Bronchial epithelial cell (primary cell): ENCODE measurements around the gene CHD9. TPM values are rescaled to one million over a fixed set of nuclear protein-coding genes. Genes with fewer than 3 reads are reported as not detected.

Experiments used
- DNase-seq: peaks from one replicate; pipeline ENCODE4 v3.0.0-alpha.2; 2010; ENCODE audit warnings: low read depth
- FAIRE-seq: peaks from 2 replicates; lab custom pipeline; 2011; peaks lifted over from hg19 to GRCh38; lab: Jason Lieb, UNC
- H3K27me3 ChIP-seq: 2 replicates; pipeline ENCODE4 v1.5.1; 2011; ENCODE audit warnings: low read length; ENCODE audit not compliant: control insufficient read depth, insufficient read depth
- H3K36me3 ChIP-seq: 2 replicates; pipeline ENCODE4 v1.5.1; 2011; ENCODE audit warnings: low read length; ENCODE audit not compliant: control insufficient read depth, insufficient read depth
- H3K4me3 ChIP-seq: 2 replicates; pipeline ENCODE4 v1.5.1; 2011; ENCODE audit warnings: mild to moderate bottlenecking, low read depth, low read length, control low read depth
- total RNA-seq: library from RNA; depleted of rRNA; stranded (reverse); fragments of >200 nt; gene quantifications from 2 replicates; pipeline ENCODE4 v1.2.1, GENCODE V29; 2014
- TF ChIP-seq, protein P1 (sequence below): IDR thresholded peaks from 2 replicates; pipeline ENCODE4 v1.5.1; 2011; ENCODE audit warnings: mild to moderate bottlenecking, moderate library complexity, low read length, control low read depth, inconsistent platforms; ENCODE audit not compliant: insufficient read depth, severe bottlenecking

The CHD9 gene
- total RNA-seq, 1 donor from 2014 or later: 35.3 TPM

DNA sequence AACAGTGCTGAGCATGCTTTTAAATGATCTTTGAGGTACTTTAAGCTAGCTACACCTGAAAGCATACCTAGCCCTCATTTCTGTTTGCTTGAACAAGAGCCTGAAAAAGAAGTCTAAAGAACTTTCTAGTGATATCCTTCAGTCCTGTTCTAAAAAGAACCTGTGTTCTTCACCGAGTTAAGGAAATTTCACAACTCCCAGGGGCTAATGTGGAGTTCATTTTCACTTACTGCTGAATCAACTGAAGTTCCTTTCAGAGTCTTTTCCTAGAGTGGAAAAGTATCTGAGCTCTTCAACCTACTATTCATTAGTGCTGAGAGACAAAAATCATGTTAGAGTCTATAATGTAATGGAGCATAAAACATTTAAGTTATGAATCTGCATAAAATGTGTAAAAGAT, 66.9 kb downstream of the CHD9 start:
- TF ChIP-seq, protein P1, sequence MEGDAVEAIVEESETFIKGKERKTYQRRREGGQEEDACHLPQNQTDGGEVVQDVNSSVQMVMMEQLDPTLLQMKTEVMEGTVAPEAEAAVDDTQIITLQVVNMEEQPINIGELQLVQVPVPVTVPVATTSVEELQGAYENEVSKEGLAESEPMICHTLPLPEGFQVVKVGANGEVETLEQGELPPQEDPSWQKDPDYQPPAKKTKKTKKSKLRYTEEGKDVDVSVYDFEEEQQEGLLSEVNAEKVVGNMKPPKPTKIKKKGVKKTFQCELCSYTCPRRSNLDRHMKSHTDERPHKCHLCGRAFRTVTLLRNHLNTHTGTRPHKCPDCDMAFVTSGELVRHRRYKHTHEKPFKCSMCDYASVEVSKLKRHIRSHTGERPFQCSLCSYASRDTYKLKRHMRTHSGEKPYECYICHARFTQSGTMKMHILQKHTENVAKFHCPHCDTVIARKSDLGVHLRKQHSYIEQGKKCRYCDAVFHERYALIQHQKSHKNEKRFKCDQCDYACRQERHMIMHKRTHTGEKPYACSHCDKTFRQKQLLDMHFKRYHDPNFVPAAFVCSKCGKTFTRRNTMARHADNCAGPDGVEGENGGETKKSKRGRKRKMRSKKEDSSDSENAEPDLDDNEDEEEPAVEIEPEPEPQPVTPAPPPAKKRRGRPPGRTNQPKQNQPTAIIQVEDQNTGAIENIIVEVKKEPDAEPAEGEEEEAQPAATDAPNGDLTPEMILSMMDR: no peak
- FAIRE-seq: no peak

DNA sequence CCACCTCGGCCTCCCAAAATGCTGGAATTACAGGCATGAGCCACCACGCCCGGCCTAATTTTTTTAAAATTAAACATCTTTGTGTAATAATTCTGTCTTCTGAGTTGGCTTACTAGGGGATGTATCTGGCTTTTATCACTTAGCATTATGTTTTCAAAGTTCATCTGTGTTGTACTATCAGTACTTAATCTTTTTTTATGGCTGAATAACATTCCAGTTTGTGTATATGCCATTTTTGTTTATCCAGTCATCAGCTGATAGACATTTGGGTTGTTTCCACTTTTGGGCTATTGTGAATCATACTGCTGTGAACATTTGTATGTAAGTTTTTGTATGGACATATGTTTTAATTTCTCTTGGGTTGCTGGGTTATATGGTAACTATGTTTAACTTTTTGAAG, 69.0 kb downstream of the CHD9 start:
- Histone ChIP-seq H3K36me3 (no peaks in the 10 kb centered on the region), H3K4me3 (no peak overlapping the region), H3K27me3 (no peaks in the 10 kb centered on the region)
- TF ChIP-seq, protein P1: no peak
- FAIRE-seq: no peak
- no peak for DNase-seq

More for the DNA sequence above, 66.9 kb downstream of the CHD9 start:
- DNase-seq: no peak
- Histone ChIP-seq H3K4me3 (no peak overlapping the region), H3K27me3 (no peaks in the 10 kb centered on the region), H3K36me3 (no peaks in the 10 kb centered on the region)

DNA sequence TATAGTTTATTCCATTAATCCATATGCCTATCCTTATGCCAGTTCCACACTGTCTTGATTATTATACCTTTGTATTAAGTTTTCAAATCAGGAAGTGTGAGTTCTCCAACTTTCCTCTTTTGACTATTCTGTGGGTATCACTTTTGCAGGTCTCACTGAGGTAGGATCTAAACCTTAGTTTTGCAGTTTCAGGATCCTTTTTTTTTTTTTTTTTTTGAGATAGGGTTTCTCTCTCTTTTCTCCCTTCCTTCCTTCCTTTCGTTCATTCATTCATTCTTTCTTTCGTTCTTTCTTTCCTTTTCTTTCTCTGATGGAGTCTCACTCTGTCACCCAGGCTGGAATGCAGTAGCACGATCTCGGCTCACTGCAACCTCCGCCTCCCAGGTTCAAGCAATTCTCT, 71.6 kb downstream of the CHD9 start:
- no peak for DNase-seq
- Histone ChIP-seq H3K27me3 (no peaks in the 10 kb centered on the region), H3K36me3 (no peaks in the 10 kb centered on the region), H3K4me3 (no peak overlapping the region)
- TF ChIP-seq, protein P1: no peak
- FAIRE-seq: no peak

DNA sequence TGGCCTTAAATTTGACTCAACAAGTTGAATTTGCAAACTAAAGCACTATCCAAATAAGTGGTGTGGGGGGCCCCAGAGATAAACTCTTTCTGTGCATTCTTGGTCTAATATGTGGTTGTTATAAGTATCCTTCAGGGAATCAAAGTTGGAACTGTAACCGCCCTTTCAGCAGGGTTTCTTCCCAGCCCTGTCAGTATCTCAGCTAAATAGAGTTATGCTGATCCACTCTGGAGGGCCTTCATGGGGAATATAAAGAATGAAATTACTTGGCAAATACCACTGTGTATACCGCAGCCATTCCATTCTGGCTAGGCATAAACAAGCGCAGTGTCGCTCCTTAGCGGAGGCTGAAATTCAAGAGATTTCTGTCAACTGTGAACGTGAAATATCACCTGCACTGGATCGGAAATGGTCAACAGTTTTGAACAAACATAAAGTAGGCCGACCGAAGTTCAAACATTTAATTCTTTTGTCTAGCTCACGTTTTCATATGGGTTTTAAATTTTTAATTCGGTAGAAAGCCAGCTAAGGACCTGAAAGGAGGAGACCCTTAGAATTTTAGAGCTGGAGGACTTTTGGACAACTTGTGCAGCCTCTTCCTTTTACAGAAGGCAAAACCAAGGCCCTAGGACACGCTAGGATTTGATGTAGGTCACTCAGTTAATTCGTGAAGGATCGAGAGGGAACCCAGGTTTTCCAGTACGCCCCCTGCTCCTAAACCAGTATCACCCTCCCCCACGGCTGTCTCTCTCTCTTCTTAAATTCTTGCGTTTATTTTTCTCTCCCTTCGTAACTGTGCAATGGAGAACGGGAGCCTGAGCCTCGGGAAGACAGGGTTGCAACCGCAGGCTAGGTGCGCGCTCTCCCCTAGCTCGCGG, 74.7 kb downstream of the CHD9 start:
- no peak for FAIRE-seq

DNA sequence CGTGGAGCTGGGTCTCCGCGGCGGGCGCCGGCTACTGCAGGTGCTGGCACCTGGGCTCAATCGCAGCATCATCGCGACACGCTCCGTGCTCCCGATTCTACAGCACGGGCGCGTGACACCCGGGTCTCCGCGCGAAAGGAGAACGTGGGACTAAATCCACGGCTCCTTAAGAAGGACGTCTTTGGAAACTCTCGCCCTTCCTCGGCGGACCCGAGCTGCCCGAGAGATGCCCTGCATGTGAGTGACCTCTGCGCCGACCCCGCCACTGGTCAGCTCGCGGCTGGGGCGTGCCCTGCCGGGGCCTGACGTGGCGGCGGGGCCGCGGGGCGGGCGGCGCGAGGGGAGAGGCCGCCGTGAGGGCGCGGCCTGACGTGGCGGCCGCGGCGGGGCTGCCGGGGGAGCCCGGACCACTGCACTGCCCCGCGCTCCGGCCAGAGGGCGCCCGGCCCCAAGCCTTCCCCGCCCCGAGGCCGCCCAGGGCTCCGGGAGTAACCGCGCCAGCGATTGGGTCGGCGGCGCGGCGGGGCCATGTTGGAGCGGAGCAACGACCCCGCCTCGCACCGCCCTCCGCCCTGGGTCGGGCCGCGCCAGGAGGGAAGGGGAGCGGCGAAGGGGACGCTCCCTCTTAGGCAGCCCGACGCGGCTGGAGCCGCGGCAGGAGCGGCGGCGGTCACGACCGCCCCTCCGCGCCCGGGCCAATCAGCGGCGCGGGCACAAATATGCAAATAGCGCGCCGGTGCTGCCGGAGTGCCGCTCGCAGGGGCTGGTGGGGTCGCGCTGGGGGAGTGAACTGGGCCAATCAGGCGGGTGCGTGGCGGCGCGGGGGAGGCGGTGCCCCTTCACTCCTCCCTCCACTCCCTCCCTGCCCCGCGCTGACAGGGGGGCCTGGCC, 75.6 kb downstream of the CHD9 start:
- TF ChIP-seq, protein P1: peak; percentile 47
- Histone ChIP-seq H3K27me3 (no peaks in the 10 kb centered on the region), H3K4me3 (peak overlapping the region; percentile 68), H3K36me3 (no peaks in the 10 kb centered on the region)
- DNase-seq (peak; percentile 73), FAIRE-seq (no peak)

More for the DNA sequence above, 74.7 kb downstream of the CHD9 start:
- Histone ChIP-seq H3K36me3 (no peaks in the 10 kb centered on the region), H3K27me3 (no peaks in the 10 kb centered on the region), H3K4me3 (peak overlapping the region; percentile 68)
- TF ChIP-seq, protein P1: no peak
- DNase-seq: peak; percentile 33
